ENCODE measurements around the gene KNG1. TPM values are rescaled to one million over a fixed set of nuclear protein-coding genes. Genes with fewer than 3 reads are reported as not detected.

KNG1 gene
- total RNA-seq, 5 donors from 2014 or later (not counting 1 experiment from before 2014, with no cell fraction given) = 0.22 to 0.47 (median 0.30) TPM; not detected in 2

- Mint-ChIP-seq H3K4me3 (no peak overlapping the region), H3K27ac (no peak overlapping the region), H3K4me1 (no peaks in the 10 kb centered on the region), H3K9me3 (no peaks in the 10 kb centered on the region), H3K27me3 (no peaks in the 10 kb centered on the region), H3K36me3 (no peaks in the 10 kb centered on the region)
- no peaks in the 10 kb centered on the region for H3K4me1 ChIP-seq (ENCODE audit: control insufficient read depth in 1 of 2, extremely low read depth in 1 of 2, insufficient read depth in 2 of 2, low read length in 2 of 2)
- no peak overlapping the region for H3K27ac ChIP-seq (ENCODE audit: low read length)
- 66% methylated on average over 5 of the region's 7 CpGs for WGBS (ENCODE audit: insufficient coverage)
- ChIA-PET CTCF (no interaction called here), POLR2A (no interaction called here)
- H3K27me3 ChIP-seq (replicated peaks in 1 of 2; ENCODE audit: control insufficient read depth in 2 of 2, extremely low read depth in 1 of 2, insufficient read depth in 2 of 2, low read length in 1 of 2) = peaks cover 0 to 2% of the 10 kb centered on the region in 2 experiments
- H3K9me3 ChIP-seq = no peaks in the 10 kb centered on the region
- ATAC-seq (replicated peaks in 1 of 4) (no peak), DNase-seq (no peak)
- no peak overlapping the region for H3K4me3 ChIP-seq (ENCODE audit: control insufficient read depth in 1 of 2, extremely low read depth in 1 of 2, low read length in 1 of 2)
- no peaks in the 10 kb centered on the region for H3K36me3 ChIP-seq (ENCODE audit: control insufficient read depth in 2 of 2, extremely low read depth in 1 of 2, insufficient read depth in 1 of 2, low read length in 1 of 2)
These were observed 3.0 kb downstream of the KNG1 start for GRCh38 chr3:186719945-186720739.

- no peak overlapping the region for H3K4me3 ChIP-seq (ENCODE audit: control insufficient read depth in 1 of 2, extremely low read depth in 1 of 2, low read length in 1 of 2)
- H3K9me3 ChIP-seq = no peaks in the 10 kb centered on the region
- Mint-ChIP-seq H3K27ac (no peak overlapping the region), H3K9me3 (no peaks in the 10 kb centered on the region), H3K4me3 (no peak overlapping the region), H3K36me3 (no peaks in the 10 kb centered on the region), H3K4me1 (no peaks in the 10 kb centered on the region), H3K27me3 (no peaks in the 10 kb centered on the region)
- WGBS (ENCODE audit: insufficient coverage) = 69% methylated on average over 4 of the region's 7 CpGs
- no peak for DNase-seq
- no peak overlapping the region for H3K27ac ChIP-seq (ENCODE audit: low read length)
- no peak for ATAC-seq (replicated peaks in 1 of 4)
- CTCF ChIA-PET = no interaction called here
- H3K27me3 ChIP-seq (replicated peaks in 1 of 2; ENCODE audit: control insufficient read depth in 2 of 2, extremely low read depth in 1 of 2, insufficient read depth in 2 of 2, low read length in 1 of 2) = peaks cover 0 to 2% of the 10 kb centered on the region in 2 experiments
- POLR2A ChIA-PET = no interaction called here
- no peaks in the 10 kb centered on the region for H3K4me1 ChIP-seq (ENCODE audit: control insufficient read depth in 1 of 2, extremely low read depth in 1 of 2, insufficient read depth in 2 of 2, low read length in 2 of 2)
- no peaks in the 10 kb centered on the region for H3K36me3 ChIP-seq (ENCODE audit: control insufficient read depth in 2 of 2, extremely low read depth in 1 of 2, insufficient read depth in 1 of 2, low read length in 1 of 2)
These were observed 5.3 kb downstream of the KNG1 start for GRCh38 chr3:186722457-186722856.

GRCh38 chr3:186724911-186725310 lies 7.8 kb downstream of the KNG1 start:
- CTCF ChIA-PET = no interaction called here
- no peak overlapping the region for H3K27ac Mint-ChIP-seq

GRCh38 chr3:186732169-186732766 lies 15.1 kb downstream of the KNG1 start:
- Mint-ChIP-seq H3K9me3 (no peaks in the 10 kb centered on the region), H3K4me3 (no peak overlapping the region), H3K27me3 (peaks cover 0 to 6% of the 10 kb centered on the region in 2 donors), H3K27ac (no peak overlapping the region), H3K4me1 (no peaks in the 10 kb centered on the region), H3K36me3 (no peaks in the 10 kb centered on the region)
- H3K9me3 ChIP-seq = no peaks in the 10 kb centered on the region
- ATAC-seq (replicated peaks in 1 of 4) (no peak), DNase-seq (no peak)
- H3K4me3 ChIP-seq (ENCODE audit: control insufficient read depth in 1 of 2, extremely low read depth in 1 of 2, low read length in 1 of 2) = no peak overlapping the region
- ChIA-PET CTCF (no interaction called here), POLR2A (no interaction called here)
- WGBS (ENCODE audit: insufficient coverage) = 60% methylated on average over 1 of the region's 4 CpGs
- no peak overlapping the region for H3K27ac ChIP-seq (ENCODE audit: low read length)
- H3K36me3 ChIP-seq (ENCODE audit: control insufficient read depth in 2 of 2, extremely low read depth in 1 of 2, insufficient read depth in 1 of 2, low read length in 1 of 2) = no peaks in the 10 kb centered on the region
- peaks cover 0 to 5% of the 10 kb centered on the region in 2 experiments for H3K27me3 ChIP-seq (replicated peaks in 1 of 2; ENCODE audit: control insufficient read depth in 2 of 2, extremely low read depth in 1 of 2, insufficient read depth in 2 of 2, low read length in 1 of 2)
- no peaks in the 10 kb centered on the region for H3K4me1 ChIP-seq (ENCODE audit: control insufficient read depth in 1 of 2, extremely low read depth in 1 of 2, insufficient read depth in 2 of 2, low read length in 2 of 2)

More at GRCh38 chr3:186724911-186725310, 7.8 kb downstream of the KNG1 start:
- POLR2A ChIA-PET = no interaction called here
- Histone ChIP-seq H3K4me1 (ENCODE audit: control insufficient read depth in 1 of 2, extremely low read depth in 1 of 2, insufficient read depth in 2 of 2, low read length in 2 of 2) (no peaks in the 10 kb centered on the region), H3K27ac (ENCODE audit: low read length) (no peak overlapping the region), H3K36me3 (ENCODE audit: control insufficient read depth in 2 of 2, extremely low read depth in 1 of 2, insufficient read depth in 1 of 2, low read length in 1 of 2) (no peaks in the 10 kb centered on the region), H3K4me3 (ENCODE audit: control insufficient read depth in 1 of 2, extremely low read depth in 1 of 2, low read length in 1 of 2) (no peak overlapping the region), H3K27me3 (replicated peaks in 1 of 2; ENCODE audit: control insufficient read depth in 2 of 2, extremely low read depth in 1 of 2, insufficient read depth in 2 of 2, low read length in 1 of 2) (peaks cover 0 to 5% of the 10 kb centered on the region in 2 experiments), H3K9me3 (no peaks in the 10 kb centered on the region)
- Mint-ChIP-seq H3K4me3 (no peak overlapping the region), H3K36me3 (no peaks in the 10 kb centered on the region), H3K27me3 (peaks cover 0 to 4% of the 10 kb centered on the region in 2 donors), H3K9me3 (no peaks in the 10 kb centered on the region), H3K4me1 (no peaks in the 10 kb centered on the region)
- ATAC-seq (replicated peaks in 1 of 4) = no peak
- no peak for DNase-seq
- WGBS (ENCODE audit: insufficient coverage) = 96% methylated on average over 4 of the region's 12 CpGs

DNA sequence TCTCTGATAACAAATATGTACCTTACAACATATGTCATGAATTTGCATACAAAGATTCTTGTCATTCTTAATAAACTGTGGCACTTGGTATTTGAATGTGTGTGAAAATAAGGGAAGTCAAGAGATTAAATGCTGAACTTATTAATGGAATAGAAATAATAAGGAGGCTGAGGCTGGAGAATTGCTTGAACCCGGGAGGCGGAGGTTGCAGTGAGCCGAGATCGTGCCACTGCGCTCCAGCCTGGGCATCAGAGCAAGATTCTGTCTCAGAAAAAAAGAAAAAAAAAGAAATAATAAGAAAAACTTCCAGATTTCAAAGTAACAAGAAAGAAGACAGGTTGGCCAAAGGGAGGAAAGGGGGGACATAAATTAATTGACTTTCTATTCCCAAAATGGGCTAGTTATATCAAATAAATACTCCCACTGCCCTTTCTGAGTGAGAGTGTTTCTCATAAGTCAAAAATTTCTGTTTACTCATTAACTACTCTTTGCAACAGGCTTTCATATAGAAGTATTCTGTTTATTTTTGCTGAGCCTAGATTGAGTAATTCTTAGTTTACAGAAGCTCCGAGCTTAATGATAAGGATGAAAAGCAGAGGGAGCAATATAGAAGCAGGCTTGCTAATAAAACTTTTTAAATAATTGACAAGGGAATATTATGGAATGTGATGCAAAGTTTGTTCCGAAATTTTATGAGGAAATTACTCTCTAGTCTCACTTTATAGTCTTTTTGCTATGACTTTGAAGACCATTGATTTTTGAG lies 25.6 kb downstream of the KNG1 start:
- Mint-ChIP-seq H3K4me1 (peaks cover 0 to 5% (median 3%) of the 10 kb centered on the region in 3 donors), H3K27me3 (no peaks in the 10 kb centered on the region), H3K9me3 (no peaks in the 10 kb centered on the region), H3K27ac (no peak overlapping the region), H3K36me3 (peaks cover 11% of the 10 kb centered on the region), H3K4me3 (no peak overlapping the region)
- ChIA-PET CTCF (no interaction called here), POLR2A (no interaction called here)
- Histone ChIP-seq H3K9me3 (no peaks in the 10 kb centered on the region), H3K4me3 (ENCODE audit: control insufficient read depth in 1 of 2, extremely low read depth in 1 of 2, low read length in 1 of 2) (no peak overlapping the region), H3K36me3 (ENCODE audit: control insufficient read depth in 2 of 2, extremely low read depth in 1 of 2, insufficient read depth in 1 of 2, low read length in 1 of 2) (no peaks in the 10 kb centered on the region), H3K27ac (ENCODE audit: low read length) (no peak overlapping the region), H3K4me1 (ENCODE audit: control insufficient read depth in 1 of 2, extremely low read depth in 1 of 2, insufficient read depth in 2 of 2, low read length in 2 of 2) (no peaks in the 10 kb centered on the region), H3K27me3 (replicated peaks in 1 of 2; ENCODE audit: control insufficient read depth in 2 of 2, extremely low read depth in 1 of 2, insufficient read depth in 2 of 2, low read length in 1 of 2) (peaks cover 0 to 3% of the 10 kb centered on the region in 2 experiments)
- WGBS (ENCODE audit: insufficient coverage) = no CpG with 5 or more reads among the region's 7 CpGs
- DNase-seq (no peak), ATAC-seq (replicated peaks in 1 of 4) (no peak)

- H3K9me3 Mint-ChIP-seq = no peaks in the 10 kb centered on the region
- no peak for ATAC-seq (replicated peaks in 1 of 4)
- no peaks in the 10 kb centered on the region for H3K36me3 ChIP-seq (ENCODE audit: control insufficient read depth in 2 of 2, extremely low read depth in 1 of 2, insufficient read depth in 1 of 2, low read length in 1 of 2)
- POLR2A ChIA-PET = no interaction called here
- H3K36me3 Mint-ChIP-seq = peaks cover 11% of the 10 kb centered on the region
- H3K27me3 Mint-ChIP-seq = no peaks in the 10 kb centered on the region
- H3K9me3 ChIP-seq = no peaks in the 10 kb centered on the region
- no peak overlapping the region for H3K27ac Mint-ChIP-seq
- no peak for DNase-seq
- H3K4me3 ChIP-seq (ENCODE audit: control insufficient read depth in 1 of 2, extremely low read depth in 1 of 2, low read length in 1 of 2) = no peak overlapping the region
- H3K4me1 ChIP-seq (ENCODE audit: control insufficient read depth in 1 of 2, extremely low read depth in 1 of 2, insufficient read depth in 2 of 2, low read length in 2 of 2) = no peaks in the 10 kb centered on the region
- peaks cover 0 to 3% of the 10 kb centered on the region in 2 experiments for H3K27me3 ChIP-seq (replicated peaks in 1 of 2; ENCODE audit: control insufficient read depth in 2 of 2, extremely low read depth in 1 of 2, insufficient read depth in 2 of 2, low read length in 1 of 2)
- no peak overlapping the region for H3K27ac ChIP-seq (ENCODE audit: low read length)
- H3K4me3 Mint-ChIP-seq = no peak overlapping the region
- WGBS (ENCODE audit: insufficient coverage) = no CpG with 5 or more reads among the region's 3 CpGs
- CTCF ChIA-PET = no interaction called here
- H3K4me1 Mint-ChIP-seq = peaks cover 0 to 5% (median 3%) of the 10 kb centered on the region in 3 donors
These were observed 26.5 kb downstream of the KNG1 start for GRCh38 chr3:186743666-186744065.

Measured in T-cell (primary cell).